Skeletal muscle tissue (tissue), 4 donors: ENCODE measurements around the gene AQP2. TPM values are rescaled to one million over a fixed set of nuclear protein-coding genes. Genes with fewer than 3 reads are reported as not detected.

Experiments
- H3K27ac ChIP-seq: one replicate; pipeline ENCODE4 v1.7.0; 2013; ENCODE audit warnings: mild to moderate bottlenecking, low read depth, low read length, inconsistent platforms
- H3K27me3 ChIP-seq, 3 donors: one replicate each; pipeline ENCODE4 v1.7.0; 2013; ENCODE audit warnings: low read length in 3 of 3; ENCODE audit not compliant: control insufficient read depth in 3 of 3, insufficient read depth in 3 of 3
- H3K36me3 ChIP-seq, 3 donors: one replicate each; pipeline ENCODE4 v1.7.0; 2013; ENCODE audit warnings: low read length in 3 of 3; ENCODE audit not compliant: control insufficient read depth in 3 of 3, insufficient read depth in 3 of 3
- H3K4me1 ChIP-seq, 3 donors: one replicate each; pipeline ENCODE4 v1.7.0; 2013; ENCODE audit warnings: low read length in 3 of 3, mild to moderate bottlenecking in 3 of 3; ENCODE audit not compliant: control insufficient read depth in 3 of 3, insufficient read depth in 3 of 3
- H3K4me3 ChIP-seq, 3 donors: one replicate each; pipeline ENCODE4 v1.7.0; 2013; ENCODE audit warnings: low read length in 3 of 3
- H3K9ac ChIP-seq, 3 donors: one replicate each; pipeline ENCODE4 v1.7.0; 2013; ENCODE audit warnings: low read length in 3 of 3, mild to moderate bottlenecking in 3 of 3, moderate library complexity in 2 of 3, low read depth in 1 of 3
- H3K9me3 ChIP-seq, 3 donors: one replicate each; pipeline ENCODE4 v1.7.0; 2013; ENCODE audit warnings: low read length in 3 of 3; ENCODE audit not compliant: control insufficient read depth in 3 of 3
- total RNA-seq: library from RNA; depleted of rRNA; stranded (reverse); fragments of >200 nt; gene quantifications from one replicate; pipeline ENCODE4 v1.2.3, GENCODE V29; 2014
- donor health status: Osteomylitis.

Gene AQP2
- total RNA-seq, 1 donor from 2014 or later: not detected

- H3K27ac ChIP-seq: no peak overlapping the region
- peaks cover 5 to 9% (median 7%) of the 10 kb centered on the region in 3 donors for H3K27me3 ChIP-seq
Observed at GRCh38 chr12:49920241-49920914, 30.2 kb upstream of the AQP2 start.

GRCh38 chr12:49920915-49921286 is 29.6 kb upstream of the AQP2 start:
- Histone ChIP-seq H3K4me3 (no peak overlapping the region), H3K27me3 (peaks cover 5 to 9% (median 7%) of the 10 kb centered on the region in 3 donors), H3K27ac (no peak overlapping the region), H3K4me1 (peaks cover 7 to 18% (median 9%) of the 10 kb centered on the region in 3 donors), H3K36me3 (no peaks in the 10 kb centered on the region), H3K9ac (no peak overlapping the region), H3K9me3 (no peaks in the 10 kb centered on the region)

More at GRCh38 chr12:49920241-49920914, 30.2 kb upstream of the AQP2 start:
- no peaks in the 10 kb centered on the region for H3K36me3 ChIP-seq
- H3K4me1 ChIP-seq: peaks cover 7 to 18% (median 9%) of the 10 kb centered on the region in 3 donors
- no peak overlapping the region for H3K4me3 ChIP-seq
- no peaks in the 10 kb centered on the region for H3K9me3 ChIP-seq
- H3K9ac ChIP-seq: no peak overlapping the region

GRCh38 chr12:49921299-49921698 is 29.2 kb upstream of the AQP2 start:
- Histone ChIP-seq H3K9me3 (no peaks in the 10 kb centered on the region), H3K36me3 (no peaks in the 10 kb centered on the region), H3K27ac (no peak overlapping the region), H3K27me3 (peaks cover 5 to 9% (median 7%) of the 10 kb centered on the region in 3 donors), H3K4me1 (peaks cover 7 to 18% (median 9%) of the 10 kb centered on the region in 3 donors), H3K4me3 (no peak overlapping the region), H3K9ac (no peak overlapping the region)

- Histone ChIP-seq H3K4me3 (no peak overlapping the region), H3K36me3 (no peaks in the 10 kb centered on the region), H3K9me3 (no peaks in the 10 kb centered on the region), H3K9ac (no peak overlapping the region), H3K27me3 (peaks cover 5 to 9% (median 7%) of the 10 kb centered on the region in 3 donors), H3K27ac (no peak overlapping the region), H3K4me1 (peaks cover 7 to 18% (median 9%) of the 10 kb centered on the region in 3 donors)
Observed at GRCh38 chr12:49921936-49922335, 28.6 kb upstream of the AQP2 start.

GRCh38 chr12:49922349-49923034 is 28.0 kb upstream of the AQP2 start:
- peaks cover 7 to 18% (median 9%) of the 10 kb centered on the region in 3 donors for H3K4me1 ChIP-seq
- no peak overlapping the region for H3K27ac ChIP-seq
- H3K27me3 ChIP-seq: peaks cover 5 to 7% (median 6%) of the 10 kb centered on the region in 3 donors
- H3K9ac ChIP-seq: no peak overlapping the region
- no peaks in the 10 kb centered on the region for H3K36me3 ChIP-seq
- no peaks in the 10 kb centered on the region for H3K9me3 ChIP-seq
- H3K4me3 ChIP-seq: no peak overlapping the region

- Histone ChIP-seq H3K27me3 (peaks cover 0 to 3% (median 0%) of the 10 kb centered on the region in 3 donors), H3K9ac (no peak overlapping the region), H3K4me1 (peaks cover 7 to 18% (median 9%) of the 10 kb centered on the region in 3 donors), H3K9me3 (no peaks in the 10 kb centered on the region), H3K4me3 (no peak overlapping the region), H3K27ac (no peak overlapping the region), H3K36me3 (no peaks in the 10 kb centered on the region)
Observed at GRCh38 chr12:49923035-49923644, 27.4 kb upstream of the AQP2 start.

GRCh38 chr12:49923880-49924556 is 26.5 kb upstream of the AQP2 start:
- H3K9me3 ChIP-seq: no peaks in the 10 kb centered on the region
- no peak overlapping the region for H3K4me3 ChIP-seq
- no peaks in the 10 kb centered on the region for H3K27me3 ChIP-seq
- no peak overlapping the region for H3K9ac ChIP-seq
- H3K27ac ChIP-seq: no peak overlapping the region
- peaks cover 7 to 18% (median 9%) of the 10 kb centered on the region in 3 donors for H3K4me1 ChIP-seq
- H3K36me3 ChIP-seq: no peaks in the 10 kb centered on the region

GRCh38 chr12:49924628-49925246 is 25.8 kb upstream of the AQP2 start:
- Histone ChIP-seq H3K9ac (no peak overlapping the region), H3K4me1 (peaks cover 7 to 18% (median 9%) of the 10 kb centered on the region in 3 donors), H3K27ac (no peak overlapping the region), H3K9me3 (no peaks in the 10 kb centered on the region), H3K27me3 (no peaks in the 10 kb centered on the region), H3K4me3 (no peak overlapping the region), H3K36me3 (no peaks in the 10 kb centered on the region)

- peaks cover 7 to 18% (median 9%) of the 10 kb centered on the region in 3 donors for H3K4me1 ChIP-seq
Observed at GRCh38 chr12:49925433-49926204, 24.9 kb upstream of the AQP2 start.

More at GRCh38 chr12:49925433-49926204, 24.9 kb upstream of the AQP2 start:
- Histone ChIP-seq H3K27me3 (no peaks in the 10 kb centered on the region), H3K36me3 (no peaks in the 10 kb centered on the region), H3K27ac (no peak overlapping the region), H3K4me3 (no peak overlapping the region), H3K9ac (no peak overlapping the region), H3K9me3 (no peaks in the 10 kb centered on the region)
